ENCODE measurements around the gene FIGN. TPM values are rescaled to one million over a fixed set of nuclear protein-coding genes. Genes with fewer than 3 reads are reported as not detected.

The FIGN gene
- total and polyA plus RNA-seq, 10 of the 15 experiments (the other 5 are each of a cell fraction or from before 2014, with no cell fraction given) = under 0.01 to 0.01 TPM; not detected in 8

DNA sequence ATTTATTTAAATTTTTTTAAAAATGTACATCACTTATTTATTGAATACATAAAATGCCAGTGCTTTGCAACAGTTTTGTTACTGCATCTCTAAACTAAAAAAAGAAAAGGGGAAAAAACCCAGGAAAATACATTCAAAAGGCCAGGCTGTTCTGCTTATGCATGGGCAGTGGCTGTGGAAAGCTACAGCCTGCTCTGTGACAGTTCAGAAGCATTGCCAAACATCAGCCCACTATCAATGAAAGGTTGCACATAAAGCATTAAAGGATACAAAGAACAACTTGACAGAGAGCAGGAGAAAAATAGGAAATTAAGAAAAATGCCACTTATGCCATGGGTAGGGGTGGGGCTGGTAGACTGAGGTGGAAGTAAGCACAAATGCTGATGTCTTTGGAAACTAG lies 128.2 kb downstream of the FIGN start (continued):
- no peak for TF ChIP-seq RELA (IDR thresholded peaks at IDR 0.05; ENCODE audit: borderline replicate concordance, partially characterized antibody)
- TF ChIP-seq MTA3 (IDR thresholded peaks at IDR 0.05; ENCODE audit: borderline replicate concordance, low read length) = no peak
- no peak for TF ChIP-seq IKZF2 (IDR thresholded peaks at IDR 0.05)
- TF ChIP-seq TCF12 (IDR thresholded peaks at IDR 0.05; ENCODE audit: low read depth, low read length) = no peak
- TF ChIP-seq ZZZ3 (IDR thresholded peaks at IDR 0.05; ENCODE audit: control insufficient read depth, insufficient read length, low read depth) = no peak
- no peak for TF ChIP-seq CBX3 (IDR thresholded peaks at IDR 0.05; ENCODE audit: borderline replicate concordance, low read depth)

DNA sequence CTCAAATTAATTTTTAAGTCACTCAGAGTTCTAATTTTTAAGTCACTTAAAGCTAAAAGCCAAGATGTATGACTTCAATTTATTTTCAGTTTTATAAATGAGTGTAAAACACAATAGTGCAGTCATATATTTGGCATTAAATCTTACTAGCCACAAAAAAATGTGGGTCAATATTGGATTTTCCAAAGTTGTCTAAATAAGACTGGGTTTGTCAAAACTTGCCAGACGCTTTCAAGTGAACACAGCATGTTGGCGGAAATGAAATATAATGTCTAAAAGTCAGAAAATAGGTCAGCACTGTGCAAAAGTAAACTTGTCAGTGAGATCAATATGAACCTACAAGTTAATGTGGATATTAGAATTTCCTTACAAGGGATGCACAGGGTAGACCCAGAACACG lies 128.9 kb downstream of the FIGN start:
- POLR2A ChIA-PET = interaction anchor here (1.3 kb wide), 1 partner anchor 13 kb away, joined by 3 read pairs; no protein-coding TSS in a partner anchor
- WGBS (ENCODE audit: insufficient coverage, insufficient replicate concordance, low lambda C conversion rate, missing lambda C conversion rate) = 33% methylated on average over 3 of the region's 3 CpGs
- in situ Hi-C loops (cut with MboI) = no loop called here

More for the DNA sequence above, 128.9 kb downstream of the FIGN start:
- ATAC-seq (no peak), FAIRE-seq (no peak), DNase-seq (ENCODE audit: low read depth, low spot score) (no peak)
- no peaks in the 10 kb centered on the region for H3K9me3 ChIP-seq (replicated peaks; ENCODE audit: control insufficient read depth, insufficient read depth, low read length)
- ChIA-PET RAD21 (ENCODE audit: unreplicated experiment) (interaction anchor here (1.0 kb wide), 1 partner anchor 261 kb away, joined by 4 read pairs; no protein-coding TSS in a partner anchor), SMC1A (ENCODE audit: uncharacterized antibody, unreplicated experiment) (no interaction called here), CTCF (interaction anchor here (0.5 to 1.2 kb wide), 2 partner anchors 9 to 17 kb away, joined by 3 read pairs; no protein-coding TSS in a partner anchor)
- H3K27me3 ChIP-seq (replicated peaks in 1 of 2; ENCODE audit: control insufficient read depth in 2 of 2, insufficient read depth in 2 of 2, low read length in 1 of 2) = no peaks in the 10 kb centered on the region
- H3K9ac ChIP-seq (ENCODE audit: control insufficient read depth, insufficient read depth, low read length) = no peak overlapping the region
- BruUV-seq (replicated peaks) = no TSS peak
- H3K79me2 ChIP-seq (ENCODE audit: control insufficient read depth, insufficient read depth, low read length) = no peaks in the 10 kb centered on the region
- no peaks in the 10 kb centered on the region for H3K36me3 ChIP-seq (ENCODE audit: control insufficient read depth in 2 of 2, insufficient read depth in 2 of 2, low read length in 1 of 2)
- no peak overlapping the region for H3K27ac ChIP-seq (ENCODE audit: control insufficient read depth, insufficient read depth)
- no peaks in the 10 kb centered on the region for H4K20me1 ChIP-seq (ENCODE audit: control insufficient read depth, insufficient read depth)
- H3K4me3 ChIP-seq = no peak overlapping the region
- H3K4me1 ChIP-seq (ENCODE audit: control insufficient read depth, insufficient read depth, low read length) = no peaks in the 10 kb centered on the region
- H2AFZ ChIP-seq (ENCODE audit: control insufficient read depth, low read depth, low read length) = no peak overlapping the region
- H3K4me2 ChIP-seq (ENCODE audit: control insufficient read depth, insufficient read depth) = no peak overlapping the region
- intact Hi-C loops (cut with micrococcal nuclease; ENCODE audit: unreplicated experiment) = no loop called here
- no peak for TF ChIP-seq RAD51 (IDR thresholded peaks at IDR 0.05)
- TF ChIP-seq, protein P1, sequence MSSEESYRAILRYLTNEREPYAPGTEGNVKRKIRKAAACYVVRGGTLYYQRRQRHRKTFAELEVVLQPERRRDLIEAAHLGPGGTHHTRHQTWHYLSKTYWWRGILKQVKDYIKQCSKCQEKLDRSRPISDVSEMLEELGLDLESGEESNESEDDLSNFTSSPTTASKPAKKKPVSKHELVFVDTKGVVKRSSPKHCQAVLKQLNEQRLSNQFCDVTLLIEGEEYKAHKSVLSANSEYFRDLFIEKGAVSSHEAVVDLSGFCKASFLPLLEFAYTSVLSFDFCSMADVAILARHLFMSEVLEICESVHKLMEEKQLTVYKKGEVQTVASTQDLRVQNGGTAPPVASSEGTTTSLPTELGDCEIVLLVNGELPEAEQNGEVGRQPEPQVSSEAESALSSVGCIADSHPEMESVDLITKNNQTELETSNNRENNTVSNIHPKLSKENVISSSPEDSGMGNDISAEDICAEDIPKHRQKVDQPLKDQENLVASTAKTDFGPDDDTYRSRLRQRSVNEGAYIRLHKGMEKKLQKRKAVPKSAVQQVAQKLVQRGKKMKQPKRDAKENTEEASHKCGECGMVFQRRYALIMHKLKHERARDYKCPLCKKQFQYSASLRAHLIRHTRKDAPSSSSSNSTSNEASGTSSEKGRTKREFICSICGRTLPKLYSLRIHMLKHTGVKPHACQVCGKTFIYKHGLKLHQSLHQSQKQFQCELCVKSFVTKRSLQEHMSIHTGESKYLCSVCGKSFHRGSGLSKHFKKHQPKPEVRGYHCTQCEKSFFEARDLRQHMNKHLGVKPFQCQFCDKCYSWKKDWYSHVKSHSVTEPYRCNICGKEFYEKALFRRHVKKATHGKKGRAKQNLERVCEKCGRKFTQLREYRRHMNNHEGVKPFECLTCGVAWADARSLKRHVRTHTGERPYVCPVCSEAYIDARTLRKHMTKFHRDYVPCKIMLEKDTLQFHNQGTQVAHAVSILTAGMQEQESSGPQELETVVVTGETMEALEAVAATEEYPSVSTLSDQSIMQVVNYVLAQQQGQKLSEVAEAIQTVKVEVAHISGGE (CRISPR knock-in tag; IDR thresholded peaks at IDR 0.05) = no peak
- no peak for TF ChIP-seq TARDBP (IDR thresholded peaks at IDR 0.05; ENCODE audit: borderline replicate concordance)
- TF ChIP-seq GATAD2B (conservative IDR thresholded peaks at IDR 0.05; ENCODE audit: low read depth) = no peak
